ENCODE results near the gene VAPB. TPM values are rescaled to one million over a fixed set of nuclear protein-coding genes. Genes with fewer than 3 reads are reported as not detected.

VAPB gene
- total and polyA plus RNA-seq, 7 donors = 23.4 to 47.6 (median 36.9) TPM

GRCh38 chr20:58438970-58439808 is 50.2 kb downstream of the VAPB start:
- peaks cover 0 to 24% (median 11%) of the 10 kb centered on the region in 4 donors for H3K4me1 ChIP-seq
- 87 to 93% methylated on average over 5 of the region's 5 CpGs for WGBS, 2 donors
- no peak for DNase-seq
- H3K27ac ChIP-seq = peak overlapping the region in 3 of 4 donors; percentile 23 to 47 (median 32)
- H3K36me3 ChIP-seq = peaks cover 0 to 28% (median 3%) of the 10 kb centered on the region in 4 donors
- intact Hi-C loops (cut with DNase I) = no loop called here
- no peak overlapping the region for H3K4me3 ChIP-seq
- H3K27me3 ChIP-seq = no peaks in the 10 kb centered on the region
- no peak for TF ChIP-seq POLR2AphosphoS5 (IDR thresholded peaks at IDR 0.05)
- H3K9me3 ChIP-seq = no peaks in the 10 kb centered on the region

GRCh38 chr20:58440021-58440767 is 51.2 kb downstream of the VAPB start:
- no peak for DNase-seq
- H3K9me3 ChIP-seq = no peaks in the 10 kb centered on the region
- TF ChIP-seq CTCF (IDR thresholded peaks at IDR 0.05) (no peak), POLR2AphosphoS5 (IDR thresholded peaks at IDR 0.05) (no peak), EP300 (IDR thresholded peaks at IDR 0.05) (no peak), POLR2A (IDR thresholded peaks at IDR 0.05) (no peak)
- no peaks in the 10 kb centered on the region for H3K27me3 ChIP-seq
- peak overlapping the region in 3 of 4 donors; percentile 23 to 47 (median 32) for H3K27ac ChIP-seq
- H3K4me3 ChIP-seq = no peak overlapping the region
- H3K36me3 ChIP-seq = peaks cover 0 to 38% (median 7%) of the 10 kb centered on the region in 4 donors
- intact Hi-C loops (cut with DNase I) = no loop called here
- peaks cover 0 to 23% (median 11%) of the 10 kb centered on the region in 4 donors for H3K4me1 ChIP-seq
- WGBS, 2 donors = 89 to 95% methylated on average over 5 of the region's 5 CpGs

GRCh38 chr20:58441723-58442122 is 52.7 kb downstream of the VAPB start:
- H3K9me3 ChIP-seq = no peaks in the 10 kb centered on the region
- no peak for TF ChIP-seq EP300 (IDR thresholded peaks at IDR 0.05)
- no peak for TF ChIP-seq POLR2AphosphoS5 (IDR thresholded peaks at IDR 0.05)
- TF ChIP-seq CTCF (IDR thresholded peaks at IDR 0.05) = no peak
- no peak for TF ChIP-seq POLR2A (IDR thresholded peaks at IDR 0.05)
- H3K4me1 ChIP-seq = peaks cover 0 to 25% (median 11%) of the 10 kb centered on the region in 4 donors
- peaks cover 0 to 43% (median 10%) of the 10 kb centered on the region in 4 donors for H3K36me3 ChIP-seq
- H3K27me3 ChIP-seq = no peaks in the 10 kb centered on the region
- intact Hi-C loops (cut with DNase I) = no loop called here
- no peak for DNase-seq
- H3K27ac ChIP-seq = no peak overlapping the region
- H3K4me3 ChIP-seq = no peak overlapping the region

GRCh38 chr20:58444746-58445255 is 55.8 kb downstream of the VAPB start:
- peaks cover 0 to 43% (median 14%) of the 10 kb centered on the region in 4 donors for H3K36me3 ChIP-seq
- no peak overlapping the region for H3K27ac ChIP-seq
- TF ChIP-seq POLR2AphosphoS5 (IDR thresholded peaks at IDR 0.05) (no peak), POLR2A (IDR thresholded peaks at IDR 0.05) (no peak), CTCF (IDR thresholded peaks at IDR 0.05) (no peak), EP300 (IDR thresholded peaks at IDR 0.05) (no peak)
- WGBS, 2 donors = 91 to 95% methylated on average over 5 of the region's 5 CpGs
- intact Hi-C loops (cut with DNase I) = loop anchor here (5.0 kb wide), 1 partner anchor 138 kb away; the partner anchor contains the start of gene RAB22A
- H3K9me3 ChIP-seq = no peaks in the 10 kb centered on the region
- no peak overlapping the region for H3K4me3 ChIP-seq
- H3K27me3 ChIP-seq = no peaks in the 10 kb centered on the region
- H3K4me1 ChIP-seq = peaks cover 0 to 34% (median 12%) of the 10 kb centered on the region in 4 donors
- no peak for DNase-seq
